HepG2 (cell line): Measurements from ENCODE around the gene EWSR1. TPM values are rescaled to one million over a fixed set of nuclear protein-coding genes. Genes with fewer than 3 reads are reported as not detected.
A peak's percentile ranks its signal among the peaks of the same experiment; 100 is the strongest.

Experiments used
- AHR ChIP-seq: IDR thresholded peaks from 2 replicates; pipeline ENCODE4 v1.6.1; 2018; ENCODE audit warnings: missing genetic modification reagents, missing compliant biosample characterization
- ASH2L ChIP-seq: fragments of 300-600, 200-600 bp; sonication (generic); IDR thresholded peaks from 2 replicates; pipeline ENCODE4 v1.7.0; 2017; ENCODE audit warnings: low read depth, mild to moderate bottlenecking, moderate library complexity, mixed read lengths, low read length; ENCODE audit not compliant: insufficient read length
- ATRX ChIP-seq: sonication (generic); formaldehyde crosslinking; IDR thresholded peaks from 2 replicates; pipeline ENCODE4 v1.4.0; 2020; ENCODE audit warnings: missing genetic modification reagents, borderline replicate concordance
- CC2D1A ChIP-seq: sonication (generic); formaldehyde crosslinking; IDR thresholded peaks from 2 replicates; pipeline ENCODE4 v1.8.1; 2023; ENCODE audit warnings: mild to moderate bottlenecking, missing genetic modification reagents
- GPN1 ChIP-seq: sonication (generic); formaldehyde crosslinking; IDR thresholded peaks from 2 replicates; pipeline ENCODE4 v1.5.1; 2020; ENCODE audit warnings: missing genetic modification reagents, borderline replicate concordance
- ISX ChIP-seq: sonication (generic); formaldehyde crosslinking; conservative IDR thresholded peaks from 2 replicates; pipeline ENCODE4 v1.5.0; 2020; ENCODE audit warnings: missing genetic modification reagents
- LCORL ChIP-seq, 2 experiments: fragments of 450-650 bp in 1 of 2; sonication (generic) in 1 of 2; formaldehyde crosslinking in 1 of 2; IDR thresholded peaks; 2 replicates each; pipeline versions ENCODE4 v1.5.0 to v1.6.1; 2017 to 2020; ENCODE audit warnings: antibody characterized with exemption in 1 of 2, missing genetic modification reagents in 1 of 2
- NCOA5 ChIP-seq: sonication (generic); formaldehyde crosslinking; IDR thresholded peaks from 2 replicates; pipeline ENCODE4 v1.4.0; 2020; ENCODE audit warnings: missing genetic modification reagents
- NR2F1 ChIP-seq, 2 experiments: fragments of 450-650 bp in 1 of 2; formaldehyde crosslinking in 1 of 2; IDR thresholded peaks; 2 replicates each; pipeline versions ENCODE4 v1.5.0 to v1.6.1; 2016 to 2020; ENCODE audit warnings: mild to moderate bottlenecking in 1 of 2, missing compliant biosample characterization in 1 of 2, missing genetic modification reagents in 1 of 2, moderate library complexity in 1 of 2
- PHF21A ChIP-seq: sonication (generic); formaldehyde crosslinking; IDR thresholded peaks from 2 replicates; pipeline ENCODE4 v1.5.0; 2020; ENCODE audit warnings: mild to moderate bottlenecking, missing genetic modification reagents
- SMARCE1 ChIP-seq: fragments of 450-650 bp; IDR thresholded peaks from 2 replicates; pipeline ENCODE4 v1.6.1; 2017; ENCODE audit warnings: borderline replicate concordance
- TMF1 ChIP-seq: sonication (generic); formaldehyde crosslinking; IDR thresholded peaks from 2 replicates; pipeline ENCODE4 v1.8.1; 2022; ENCODE audit warnings: low read depth, missing genetic modification reagents
- ZBTB8A ChIP-seq: sonication (generic); formaldehyde crosslinking; IDR thresholded peaks from 2 replicates; pipeline ENCODE4 v1.4.0; 2020; ENCODE audit warnings: mild to moderate bottlenecking, low read depth, missing genetic modification reagents, borderline replicate concordance
- ZC3H4 ChIP-seq: sonication (generic); formaldehyde crosslinking; IDR thresholded peaks from 2 replicates; pipeline ENCODE4 v1.4.0; 2020; ENCODE audit warnings: missing genetic modification reagents, borderline replicate concordance
- ZNF253 ChIP-seq: sonication (generic); formaldehyde crosslinking; IDR thresholded peaks from 2 replicates; pipeline ENCODE4 v1.8.0; 2022; ENCODE audit warnings: mild to moderate bottlenecking, missing genetic modification reagents, borderline replicate concordance
- ZNF3 ChIP-seq: IDR thresholded peaks from 2 replicates; pipeline ENCODE4 v1.7.0; 2017; ENCODE audit warnings: inconsistent platforms
- ZNF34 ChIP-seq: sonication (generic); formaldehyde crosslinking; IDR thresholded peaks from 2 replicates; pipeline ENCODE4 v1.4.0; 2020; ENCODE audit warnings: mild to moderate bottlenecking, missing genetic modification reagents, borderline replicate concordance
- ZNF383 ChIP-seq: sonication (generic); formaldehyde crosslinking; IDR thresholded peaks from 2 replicates; pipeline ENCODE4 v1.4.0; 2020; ENCODE audit warnings: missing genetic modification reagents, mild to moderate bottlenecking, borderline replicate concordance
- ZNF550 ChIP-seq: sonication (generic); formaldehyde crosslinking; IDR thresholded peaks from 2 replicates; pipeline ENCODE4 v1.4.0; 2020; ENCODE audit warnings: mild to moderate bottlenecking, missing genetic modification reagents, borderline replicate concordance
- ZNF644 ChIP-seq: IDR thresholded peaks from 2 replicates; pipeline ENCODE4 v1.6.1; 2016; ENCODE audit warnings: low read depth
- ZNF709 ChIP-seq: sonication (generic); formaldehyde crosslinking; IDR thresholded peaks from 2 replicates; pipeline ENCODE4 v1.5.0; 2020; ENCODE audit warnings: mild to moderate bottlenecking, missing genetic modification reagents
- ZSCAN9 ChIP-seq: IDR thresholded peaks from 2 replicates; pipeline ENCODE4 v1.6.1; 2016; ENCODE audit warnings: borderline replicate concordance
- polyA plus RNA-seq, 8 experiments: library from polyadenylated mRNA; depleted of rRNA in 3 of 8; stranded (reverse) in 7 of 8; unstranded in 1 of 8; fragments of >200 nt; fragmentation: Illumina TruSeq in 4 of 8; extraction: Trizol in 4 of 8; gene quantifications; 2 replicates each; pipeline versions ENCODE4 v1.2.1 to v1.2.3, GENCODE V29; 2011 to 2016; ENCODE audit warnings: low read depth in 4 of 8, missing spikeins in 1 of 8, mixed read lengths in 1 of 8; ENCODE audit not compliant: insufficient read depth in 1 of 8
- total RNA-seq, 5 experiments: library from RNA; depleted of rRNA; stranded (reverse); fragments of >200 nt; fragmentation: Illumina TruSeq; extraction: Trizol; gene quantifications; 2 replicates each; pipeline ENCODE4 v1.2.3, GENCODE V29; 2016; ENCODE audit warnings: low read depth in 1 of 5
- TF ChIP-seq, protein P1 (sequence below): sonication (generic); formaldehyde crosslinking; IDR thresholded peaks from 2 replicates; pipeline ENCODE4 v1.5.0; 2020; ENCODE audit warnings: mild to moderate bottlenecking, missing genetic modification reagents, moderate library complexity
- TF ChIP-seq, protein P2 (sequence below): sonication (generic); formaldehyde crosslinking; conservative IDR thresholded peaks from 2 replicates; pipeline ENCODE4 v1.8.0; 2022; ENCODE audit warnings: low read depth, missing genetic modification reagents
- TF ChIP-seq, protein P3 (sequence below): sonication (generic); formaldehyde crosslinking; IDR thresholded peaks from 2 replicates; pipeline ENCODE4 v1.4.0; 2020; ENCODE audit warnings: missing genetic modification reagents, borderline replicate concordance

Gene EWSR1
- total and polyA plus RNA-seq, 2 of the 13 experiments (the other 11 are each of a cell fraction or from before 2014, with no cell fraction given) = 211 to 326 TPM

DNA sequence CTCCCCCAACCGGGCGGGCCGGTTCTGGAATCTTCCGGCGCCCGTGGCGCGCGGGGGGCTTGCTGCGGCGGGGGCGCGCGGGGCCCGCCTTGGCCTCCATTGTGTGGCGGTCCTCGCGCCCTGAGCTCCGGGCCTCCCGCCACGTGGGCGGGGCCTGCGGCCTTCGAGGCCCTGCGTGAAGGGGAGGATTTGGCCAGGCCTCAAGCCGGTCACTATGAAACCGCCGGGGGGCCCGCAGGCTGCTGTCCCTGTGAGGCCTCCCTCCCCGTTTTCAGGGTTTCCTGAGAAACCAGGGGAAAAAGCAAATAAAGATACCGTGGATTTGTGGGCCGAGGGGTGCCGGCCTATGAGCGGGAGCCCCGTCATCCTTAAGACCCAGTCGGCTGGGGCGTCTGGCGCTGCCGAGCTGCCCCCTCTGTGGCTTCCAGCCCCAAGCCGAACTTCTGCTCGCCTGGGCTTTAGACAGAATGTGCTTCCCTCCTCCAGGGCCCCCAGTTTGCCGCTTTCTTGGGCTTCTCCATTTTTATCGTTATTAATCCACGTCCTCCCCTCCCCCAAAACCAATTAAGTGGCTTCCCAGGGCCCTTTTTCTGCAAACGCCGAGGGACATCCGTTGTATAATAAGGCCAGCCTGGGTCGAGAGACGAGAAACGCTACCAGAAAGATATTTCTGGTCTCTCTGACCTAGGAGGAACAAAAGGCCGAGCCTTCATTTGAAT is 602 bp downstream of the EWSR1 start (continued):
- TF ChIP-seq, protein P1, sequence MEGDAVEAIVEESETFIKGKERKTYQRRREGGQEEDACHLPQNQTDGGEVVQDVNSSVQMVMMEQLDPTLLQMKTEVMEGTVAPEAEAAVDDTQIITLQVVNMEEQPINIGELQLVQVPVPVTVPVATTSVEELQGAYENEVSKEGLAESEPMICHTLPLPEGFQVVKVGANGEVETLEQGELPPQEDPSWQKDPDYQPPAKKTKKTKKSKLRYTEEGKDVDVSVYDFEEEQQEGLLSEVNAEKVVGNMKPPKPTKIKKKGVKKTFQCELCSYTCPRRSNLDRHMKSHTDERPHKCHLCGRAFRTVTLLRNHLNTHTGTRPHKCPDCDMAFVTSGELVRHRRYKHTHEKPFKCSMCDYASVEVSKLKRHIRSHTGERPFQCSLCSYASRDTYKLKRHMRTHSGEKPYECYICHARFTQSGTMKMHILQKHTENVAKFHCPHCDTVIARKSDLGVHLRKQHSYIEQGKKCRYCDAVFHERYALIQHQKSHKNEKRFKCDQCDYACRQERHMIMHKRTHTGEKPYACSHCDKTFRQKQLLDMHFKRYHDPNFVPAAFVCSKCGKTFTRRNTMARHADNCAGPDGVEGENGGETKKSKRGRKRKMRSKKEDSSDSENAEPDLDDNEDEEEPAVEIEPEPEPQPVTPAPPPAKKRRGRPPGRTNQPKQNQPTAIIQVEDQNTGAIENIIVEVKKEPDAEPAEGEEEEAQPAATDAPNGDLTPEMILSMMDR (CRISPR knock-in tag) = no peak
- TF ChIP-seq ZNF34 = no peak
- TF ChIP-seq ZNF550 (CRISPR knock-in tag) = no peak
- no peak for TF ChIP-seq CC2D1A (CRISPR knock-in tag)
- peak; percentile 81; the same call in 1 of the 2 replicates for TF ChIP-seq ZNF709 (CRISPR knock-in tag)
- no peak for TF ChIP-seq NR2F1 (CRISPR knock-in tag; IDR thresholded peaks at IDR 0.05)
- TF ChIP-seq LCORL (IDR thresholded peaks at IDR 0.05) = no peak
- no peak for TF ChIP-seq LCORL (CRISPR knock-in tag; IDR thresholded peaks at IDR 0.05)
- TF ChIP-seq ZNF253 (CRISPR knock-in tag) = no peak; the same call in 1 of the 2 replicates
- no peak for TF ChIP-seq GPN1
- TF ChIP-seq ZBTB8A (CRISPR knock-in tag) = no peak
- TF ChIP-seq, protein P2, sequence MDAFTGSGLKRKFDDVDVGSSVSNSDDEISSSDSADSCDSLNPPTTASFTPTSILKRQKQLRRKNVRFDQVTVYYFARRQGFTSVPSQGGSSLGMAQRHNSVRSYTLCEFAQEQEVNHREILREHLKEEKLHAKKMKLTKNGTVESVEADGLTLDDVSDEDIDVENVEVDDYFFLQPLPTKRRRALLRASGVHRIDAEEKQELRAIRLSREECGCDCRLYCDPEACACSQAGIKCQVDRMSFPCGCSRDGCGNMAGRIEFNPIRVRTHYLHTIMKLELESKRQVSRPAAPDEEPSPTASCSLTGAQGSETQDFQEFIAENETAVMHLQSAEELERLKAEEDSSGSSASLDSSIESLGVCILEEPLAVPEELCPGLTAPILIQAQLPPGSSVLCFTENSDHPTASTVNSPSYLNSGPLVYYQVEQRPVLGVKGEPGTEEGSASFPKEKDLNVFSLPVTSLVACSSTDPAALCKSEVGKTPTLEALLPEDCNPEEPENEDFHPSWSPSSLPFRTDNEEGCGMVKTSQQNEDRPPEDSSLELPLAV = 0 out of 2 replicates have a peak, but pooled peaks have one; percentile 78
- no peak for TF ChIP-seq AHR (CRISPR knock-in tag)
- TF ChIP-seq TMF1 (CRISPR knock-in tag) = 0 out of 2 replicates have a peak, but pooled peaks have one; percentile 19
- 0 out of 2 replicates have a peak, but pooled peaks have one; percentile 4 for TF ChIP-seq ZC3H4 (CRISPR knock-in tag)
- no peak for TF ChIP-seq ZSCAN9
- TF ChIP-seq ZNF644 (CRISPR knock-in tag) = no peak
- 0 out of 2 replicates have a peak, but pooled peaks have one; percentile 21 for TF ChIP-seq ISX
- no peak for TF ChIP-seq ZNF383 (CRISPR knock-in tag)
- TF ChIP-seq PHF21A (CRISPR knock-in tag) = no peak
- TF ChIP-seq SMARCE1 = no peak
- TF ChIP-seq ASH2L = peak; percentile 8
- no peak for TF ChIP-seq ATRX (CRISPR knock-in tag)
- TF ChIP-seq, protein P3, sequence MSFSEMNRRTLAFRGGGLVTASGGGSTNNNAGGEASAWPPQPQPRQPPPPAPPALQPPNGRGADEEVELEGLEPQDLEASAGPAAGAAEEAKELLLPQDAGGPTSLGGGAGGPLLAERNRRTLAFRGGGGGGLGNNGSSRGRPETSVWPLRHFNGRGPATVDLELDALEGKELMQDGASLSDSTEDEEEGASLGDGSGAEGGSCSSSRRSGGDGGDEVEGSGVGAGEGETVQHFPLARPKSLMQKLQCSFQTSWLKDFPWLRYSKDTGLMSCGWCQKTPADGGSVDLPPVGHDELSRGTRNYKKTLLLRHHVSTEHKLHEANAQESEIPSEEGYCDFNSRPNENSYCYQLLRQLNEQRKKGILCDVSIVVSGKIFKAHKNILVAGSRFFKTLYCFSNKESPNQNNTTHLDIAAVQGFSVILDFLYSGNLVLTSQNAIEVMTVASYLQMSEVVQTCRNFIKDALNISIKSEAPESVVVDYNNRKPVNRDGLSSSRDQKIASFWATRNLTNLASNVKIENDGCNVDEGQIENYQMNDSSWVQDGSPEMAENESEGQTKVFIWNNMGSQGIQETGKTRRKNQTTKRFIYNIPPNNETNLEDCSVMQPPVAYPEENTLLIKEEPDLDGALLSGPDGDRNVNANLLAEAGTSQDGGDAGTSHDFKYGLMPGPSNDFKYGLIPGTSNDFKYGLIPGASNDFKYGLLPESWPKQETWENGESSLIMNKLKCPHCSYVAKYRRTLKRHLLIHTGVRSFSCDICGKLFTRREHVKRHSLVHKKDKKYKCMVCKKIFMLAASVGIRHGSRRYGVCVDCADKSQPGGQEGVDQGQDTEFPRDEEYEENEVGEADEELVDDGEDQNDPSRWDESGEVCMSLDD (CRISPR knock-in tag) = no peak
- TF ChIP-seq NCOA5 (CRISPR knock-in tag) = no peak
- no peak for TF ChIP-seq ZNF3 (CRISPR knock-in tag)
